ENCODE measurements around the gene MAML3.

DNA sequence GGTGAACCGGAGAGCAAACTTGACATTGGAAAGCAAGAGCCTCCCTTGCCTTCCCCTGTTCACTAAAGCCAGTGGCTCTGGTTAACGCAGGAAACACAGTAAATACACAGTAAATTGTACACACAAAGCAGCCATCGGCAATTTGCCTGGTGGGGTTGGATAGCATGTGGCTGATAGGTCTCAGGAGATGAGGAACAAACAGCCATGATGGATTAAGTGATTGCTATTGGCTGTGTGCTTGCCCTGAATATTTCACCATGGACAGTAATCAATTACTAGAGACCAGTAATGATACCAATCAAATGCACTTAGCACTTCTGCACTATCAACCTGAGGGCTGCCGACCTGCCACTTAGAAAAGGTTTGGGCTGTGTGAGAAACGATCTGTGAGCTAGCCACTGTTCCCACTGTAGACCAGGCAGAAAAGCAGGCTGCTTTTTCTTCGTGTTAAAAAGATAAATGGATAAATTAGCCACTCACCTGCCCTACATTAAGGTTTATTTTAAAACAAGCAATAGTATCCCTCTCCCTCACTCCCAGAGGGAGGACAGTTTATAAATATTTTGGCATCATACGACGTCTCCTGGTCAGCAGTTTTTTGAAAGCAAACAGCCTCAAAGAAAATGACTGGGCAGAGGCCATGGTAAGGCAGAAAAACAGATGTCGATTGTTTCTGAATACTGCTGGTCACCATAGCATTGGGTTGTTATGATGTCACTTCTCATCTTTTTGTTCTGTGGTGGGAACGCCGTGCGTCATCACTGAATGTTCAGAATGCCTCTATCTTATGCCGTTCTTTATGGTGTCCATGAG lies 167.1 kb downstream of the MAML3 start:
- TF ChIP-seq, protein P1, sequence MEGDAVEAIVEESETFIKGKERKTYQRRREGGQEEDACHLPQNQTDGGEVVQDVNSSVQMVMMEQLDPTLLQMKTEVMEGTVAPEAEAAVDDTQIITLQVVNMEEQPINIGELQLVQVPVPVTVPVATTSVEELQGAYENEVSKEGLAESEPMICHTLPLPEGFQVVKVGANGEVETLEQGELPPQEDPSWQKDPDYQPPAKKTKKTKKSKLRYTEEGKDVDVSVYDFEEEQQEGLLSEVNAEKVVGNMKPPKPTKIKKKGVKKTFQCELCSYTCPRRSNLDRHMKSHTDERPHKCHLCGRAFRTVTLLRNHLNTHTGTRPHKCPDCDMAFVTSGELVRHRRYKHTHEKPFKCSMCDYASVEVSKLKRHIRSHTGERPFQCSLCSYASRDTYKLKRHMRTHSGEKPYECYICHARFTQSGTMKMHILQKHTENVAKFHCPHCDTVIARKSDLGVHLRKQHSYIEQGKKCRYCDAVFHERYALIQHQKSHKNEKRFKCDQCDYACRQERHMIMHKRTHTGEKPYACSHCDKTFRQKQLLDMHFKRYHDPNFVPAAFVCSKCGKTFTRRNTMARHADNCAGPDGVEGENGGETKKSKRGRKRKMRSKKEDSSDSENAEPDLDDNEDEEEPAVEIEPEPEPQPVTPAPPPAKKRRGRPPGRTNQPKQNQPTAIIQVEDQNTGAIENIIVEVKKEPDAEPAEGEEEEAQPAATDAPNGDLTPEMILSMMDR (IDR thresholded peaks at IDR 0.05; ENCODE audit: poor library complexity): no peak
- TF ChIP-seq EZH2 (IDR thresholded peaks at IDR 0.05; ENCODE audit: borderline replicate concordance): no peak

All from hepatocyte (in vitro differentiated cells).